Glutamatergic neuron (in vitro differentiated cells): ENCODE data around the gene TPK1. TPM values are rescaled to one million over a fixed set of nuclear protein-coding genes. Genes with fewer than 3 reads are reported as not detected.

Source experiments
- DNase-seq: peaks from one replicate; pipeline ENCODE4 v3.0.0; 2022
- H3K27ac Mint-ChIP-seq: one replicate; pipeline ENCODE4 v1.8.0; 2020; ENCODE audit warnings: mild to moderate bottlenecking, mixed read lengths, inconsistent platforms; ENCODE audit not compliant: unreplicated experiment
- H3K27me3 Mint-ChIP-seq: one replicate; pipeline ENCODE4 v1.8.0; 2020; ENCODE audit warnings: mild to moderate bottlenecking, moderate library complexity, mixed read lengths, inconsistent platforms; ENCODE audit not compliant: unreplicated experiment
- H3K36me3 Mint-ChIP-seq: one replicate; pipeline ENCODE4 v1.8.0; 2020; ENCODE audit warnings: mild to moderate bottlenecking, mixed read lengths, inconsistent platforms; ENCODE audit not compliant: unreplicated experiment
- H3K4me1 Mint-ChIP-seq: one replicate; pipeline ENCODE4 v1.8.0; 2020; ENCODE audit warnings: mild to moderate bottlenecking, low read depth, mixed read lengths, inconsistent platforms; ENCODE audit not compliant: unreplicated experiment
- H3K4me3 Mint-ChIP-seq: one replicate; pipeline ENCODE4 v1.8.0; 2020; ENCODE audit warnings: mild to moderate bottlenecking, mixed read lengths, inconsistent platforms; ENCODE audit not compliant: unreplicated experiment
- H3K9me3 Mint-ChIP-seq: one replicate; pipeline ENCODE4 v1.8.0; 2020; ENCODE audit warnings: mild to moderate bottlenecking, moderate library complexity, mixed read lengths, inconsistent platforms; ENCODE audit not compliant: unreplicated experiment
- total RNA-seq: library from RNA; stranded (reverse); fragmentation: NEBNext Ultra II Directional; extraction: Animal tissue kit (Norgen Biotek cat#: 25700); gene quantifications from one replicate; pipeline ENCODE4 v1.2.1, GENCODE V29; 2021; ENCODE audit not compliant: unreplicated experiment
- TF ChIP-seq, protein P1 (sequence below): fragments of 200-600 bp; sonication (generic); IDR thresholded peaks from one replicate; pipeline ENCODE4 v1.5.0; 2021; ENCODE audit not compliant: partially characterized antibody, unreplicated experiment

Gene TPK1
- total RNA-seq, 1 donor from 2014 or later: 2.6 TPM

DNA sequence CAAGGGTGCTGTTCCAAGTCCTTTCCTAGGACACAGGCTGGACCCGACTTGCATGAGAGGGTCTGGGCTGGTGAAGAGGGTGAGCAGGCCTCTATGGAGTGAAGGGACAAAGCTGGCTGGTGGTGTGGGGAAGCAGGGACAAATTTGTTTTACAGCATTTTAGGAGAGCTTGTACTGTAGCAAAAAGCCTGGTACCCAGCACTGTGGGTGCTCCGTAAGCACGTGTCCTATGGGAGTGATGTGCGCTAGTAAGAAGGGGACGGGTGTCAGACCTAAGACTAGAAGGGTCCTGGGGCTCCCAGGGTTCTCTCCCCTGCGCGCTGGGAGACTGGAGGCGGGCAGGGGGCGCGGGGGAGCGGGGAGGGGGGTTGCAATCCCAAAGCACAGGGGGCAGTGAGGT, 432.8 kb downstream of the TPK1 start:
- H3K27ac Mint-ChIP-seq: no peak overlapping the region

More for the DNA sequence above, 432.8 kb downstream of the TPK1 start:
- Mint-ChIP-seq H3K4me3 (no peak overlapping the region), H3K36me3 (no peaks in the 10 kb centered on the region), H3K9me3 (peaks cover 2% of the 10 kb centered on the region), H3K27me3 (peaks cover 2% of the 10 kb centered on the region), H3K4me1 (no peaks in the 10 kb centered on the region)
- DNase-seq: no peak
- TF ChIP-seq, protein P1, sequence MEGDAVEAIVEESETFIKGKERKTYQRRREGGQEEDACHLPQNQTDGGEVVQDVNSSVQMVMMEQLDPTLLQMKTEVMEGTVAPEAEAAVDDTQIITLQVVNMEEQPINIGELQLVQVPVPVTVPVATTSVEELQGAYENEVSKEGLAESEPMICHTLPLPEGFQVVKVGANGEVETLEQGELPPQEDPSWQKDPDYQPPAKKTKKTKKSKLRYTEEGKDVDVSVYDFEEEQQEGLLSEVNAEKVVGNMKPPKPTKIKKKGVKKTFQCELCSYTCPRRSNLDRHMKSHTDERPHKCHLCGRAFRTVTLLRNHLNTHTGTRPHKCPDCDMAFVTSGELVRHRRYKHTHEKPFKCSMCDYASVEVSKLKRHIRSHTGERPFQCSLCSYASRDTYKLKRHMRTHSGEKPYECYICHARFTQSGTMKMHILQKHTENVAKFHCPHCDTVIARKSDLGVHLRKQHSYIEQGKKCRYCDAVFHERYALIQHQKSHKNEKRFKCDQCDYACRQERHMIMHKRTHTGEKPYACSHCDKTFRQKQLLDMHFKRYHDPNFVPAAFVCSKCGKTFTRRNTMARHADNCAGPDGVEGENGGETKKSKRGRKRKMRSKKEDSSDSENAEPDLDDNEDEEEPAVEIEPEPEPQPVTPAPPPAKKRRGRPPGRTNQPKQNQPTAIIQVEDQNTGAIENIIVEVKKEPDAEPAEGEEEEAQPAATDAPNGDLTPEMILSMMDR: no peak
